Right lobe of liver (tissue), 4 donors: ENCODE results near the gene RLF.

ENCODE experiments used
- POLR2A ChIP-seq: fragments of 450-650 bp; IDR thresholded peaks from one replicate; pipeline ENCODE4 v1.6.1; 2017; ENCODE audit warnings: antibody characterized with exemption, mild to moderate bottlenecking
- TF ChIP-seq, protein P1 (sequence below), 4 donors: fragments of 200-600 bp in 3 of 4; fragments of 450-650 bp in 1 of 4; IDR thresholded peaks; one replicate each; pipeline versions ENCODE4 v1.5.1 to v1.8.0; 2016 to 2022; ENCODE audit warnings: antibody characterized with exemption in 4 of 4, mild to moderate bottlenecking in 2 of 4
- donor health status: DM: no; HTN: no; CAD: no.
- donor health status: DM: no; HTN: no; CAD: no.
- donor health status: DM: no; HTN: yes; CAD: no.

DNA sequence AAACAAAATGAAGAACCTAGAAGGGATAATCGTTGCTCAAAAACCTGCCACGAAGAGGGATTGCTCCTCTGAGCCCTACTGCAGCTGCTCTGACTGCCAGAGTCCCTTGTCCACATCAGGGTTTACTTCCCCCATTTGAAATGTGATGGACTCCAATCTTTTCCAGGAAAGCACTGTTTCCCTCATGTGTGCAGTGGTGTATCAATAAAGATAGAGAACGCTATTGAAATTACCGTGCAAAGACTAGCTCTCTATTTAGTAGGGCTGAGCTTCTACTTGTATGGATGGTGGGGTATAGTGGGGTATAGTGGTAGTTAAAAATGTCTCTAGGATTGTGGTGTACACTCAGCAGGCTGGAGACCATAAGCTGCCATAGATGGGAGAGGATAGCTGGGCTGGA is 90.3 kb downstream of the RLF start:
- TF ChIP-seq, protein P1, sequence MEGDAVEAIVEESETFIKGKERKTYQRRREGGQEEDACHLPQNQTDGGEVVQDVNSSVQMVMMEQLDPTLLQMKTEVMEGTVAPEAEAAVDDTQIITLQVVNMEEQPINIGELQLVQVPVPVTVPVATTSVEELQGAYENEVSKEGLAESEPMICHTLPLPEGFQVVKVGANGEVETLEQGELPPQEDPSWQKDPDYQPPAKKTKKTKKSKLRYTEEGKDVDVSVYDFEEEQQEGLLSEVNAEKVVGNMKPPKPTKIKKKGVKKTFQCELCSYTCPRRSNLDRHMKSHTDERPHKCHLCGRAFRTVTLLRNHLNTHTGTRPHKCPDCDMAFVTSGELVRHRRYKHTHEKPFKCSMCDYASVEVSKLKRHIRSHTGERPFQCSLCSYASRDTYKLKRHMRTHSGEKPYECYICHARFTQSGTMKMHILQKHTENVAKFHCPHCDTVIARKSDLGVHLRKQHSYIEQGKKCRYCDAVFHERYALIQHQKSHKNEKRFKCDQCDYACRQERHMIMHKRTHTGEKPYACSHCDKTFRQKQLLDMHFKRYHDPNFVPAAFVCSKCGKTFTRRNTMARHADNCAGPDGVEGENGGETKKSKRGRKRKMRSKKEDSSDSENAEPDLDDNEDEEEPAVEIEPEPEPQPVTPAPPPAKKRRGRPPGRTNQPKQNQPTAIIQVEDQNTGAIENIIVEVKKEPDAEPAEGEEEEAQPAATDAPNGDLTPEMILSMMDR (IDR thresholded peaks at IDR 0.05), result no peak
- TF ChIP-seq POLR2A, result no peak
